H1 (cell line): Measurements from ENCODE around the gene LRCH3. TPM values are rescaled to one million over a fixed set of nuclear protein-coding genes. Genes with fewer than 3 reads are reported as not detected.

Source experiments
- CBX5 ChIP-seq: fragments of 300-800, 300-1000 bp; sonication (generic); IDR thresholded peaks from 2 replicates; pipeline ENCODE4 v1.7.1; 2016; ENCODE audit warnings: antibody characterized with exemption, low read length, low read depth
- EZH2 ChIP-seq: fragments of 200-600 bp; sonication (generic); IDR thresholded peaks from 2 replicates; pipeline ENCODE4 v1.7.1; 2012; ENCODE audit warnings: low read depth, mild to moderate bottlenecking, moderate library complexity, low read length, inconsistent platforms; ENCODE audit not compliant: severe bottlenecking
- FOSL1 ChIP-seq: IDR thresholded peaks from 2 replicates; pipeline ENCODE4 v1.6.1; 2011; ENCODE audit warnings: mild to moderate bottlenecking, low read depth, low read length, moderate library complexity; ENCODE audit not compliant: insufficient read depth
- GABPA ChIP-seq: IDR thresholded peaks from 2 replicates; pipeline ENCODE4 v1.6.1; 2011; ENCODE audit warnings: mild to moderate bottlenecking, low read length, moderate library complexity, borderline replicate concordance; ENCODE audit not compliant: insufficient read depth
- KDM4A ChIP-seq: IDR thresholded peaks from one replicate; pipeline ENCODE4 v1.7.1; 2012; ENCODE audit warnings: low read depth, mild to moderate bottlenecking, moderate library complexity, low read length, inconsistent platforms; ENCODE audit not compliant: severe bottlenecking
- NANOG ChIP-seq: IDR thresholded peaks from 2 replicates; pipeline ENCODE4 v1.6.1; 2011; ENCODE audit warnings: low read length, low read depth, mild to moderate bottlenecking, inconsistent platforms; ENCODE audit not compliant: insufficient read depth, poor library complexity, severe bottlenecking
- RAD21 ChIP-seq, 2 experiments: IDR thresholded peaks in 1 of 2; conservative IDR thresholded peaks in 1 of 2; 2 replicates each; pipeline ENCODE4 v1.6.1; 2011; ENCODE audit warnings: low read depth in 2 of 2, low read length in 2 of 2, improper control_type of control experiment in 1 of 2, inconsistent platforms in 1 of 2, mild to moderate bottlenecking in 1 of 2, moderate library complexity in 1 of 2
- SIRT6 ChIP-seq: IDR thresholded peaks from one replicate; pipeline ENCODE4 v1.7.1; 2012; ENCODE audit warnings: low read length, inconsistent platforms
- SP2 ChIP-seq: IDR thresholded peaks from 2 replicates; pipeline ENCODE4 v1.6.1; 2012; ENCODE audit warnings: mild to moderate bottlenecking, low read length, inconsistent platforms
- YY1 ChIP-seq: IDR thresholded peaks from 2 replicates; pipeline ENCODE4 v1.6.1; 2011; ENCODE audit warnings: low read depth, mild to moderate bottlenecking, low read length
- polyA plus RNA-seq, 7 experiments: library from polyadenylated mRNA; depleted of rRNA in 3 of 7; stranded (reverse) in 5 of 7; unstranded in 2 of 7; fragments of >200 nt in 5 of 7; fragments of 200-250 nt in 2 of 7; gene quantifications; 1 replicate in 5 of 7; 2 replicates in 1 of 7; 4 replicates in 1 of 7; pipeline versions ENCODE4 v1.2.1 to v1.2.3, GENCODE V29; 2011 to 2013; ENCODE audit warnings: missing spikeins in 2 of 7, mixed read lengths in 2 of 7
- total RNA-seq: library from RNA; stranded (reverse); fragmentation: NEBNext Ultra II Directional; extraction: Animal tissue kit (Norgen Biotek cat#: 25700); gene quantifications from 2 replicates; pipeline ENCODE4 v1.2.1, GENCODE V29; 2021
- TF ChIP-seq, protein P1 (sequence below): fragments of 300-600 bp; sonication (generic); IDR thresholded peaks from 2 replicates; pipeline ENCODE4 v1.7.1; 2012; ENCODE audit warnings: low read length, moderate library complexity, mild to moderate bottlenecking, inconsistent platforms; ENCODE audit not compliant: insufficient replicate concordance

LRCH3 gene
- total and polyA plus RNA-seq, 2 of the 8 experiments (the other 6 are each of a cell fraction or from before 2014, with no cell fraction given): 58.4 to 66.0 TPM

DNA sequence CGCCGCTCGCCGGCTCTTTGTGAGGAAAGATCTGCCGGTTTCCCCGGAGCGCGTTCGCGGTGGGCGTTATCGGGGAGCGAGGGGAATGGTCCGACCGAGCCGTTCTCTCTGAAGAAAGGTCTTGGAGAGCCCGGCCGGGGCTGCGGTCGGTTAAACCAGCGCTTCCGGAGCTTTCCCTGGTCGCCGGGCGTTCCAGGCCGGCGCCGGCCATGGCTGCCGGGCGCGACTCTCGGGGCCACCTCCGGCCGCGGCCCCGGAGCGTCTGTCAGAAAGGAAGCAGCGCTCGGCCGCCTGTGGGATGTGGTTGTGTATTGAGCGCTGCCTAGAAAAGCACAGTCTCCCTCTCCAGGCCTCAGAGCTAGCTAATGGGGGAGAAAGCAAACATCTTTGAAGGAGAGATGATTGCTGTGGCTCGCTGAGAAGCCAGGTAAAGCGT lies 40.6 kb upstream of the LRCH3 start (continued):
- TF ChIP-seq, protein P1, sequence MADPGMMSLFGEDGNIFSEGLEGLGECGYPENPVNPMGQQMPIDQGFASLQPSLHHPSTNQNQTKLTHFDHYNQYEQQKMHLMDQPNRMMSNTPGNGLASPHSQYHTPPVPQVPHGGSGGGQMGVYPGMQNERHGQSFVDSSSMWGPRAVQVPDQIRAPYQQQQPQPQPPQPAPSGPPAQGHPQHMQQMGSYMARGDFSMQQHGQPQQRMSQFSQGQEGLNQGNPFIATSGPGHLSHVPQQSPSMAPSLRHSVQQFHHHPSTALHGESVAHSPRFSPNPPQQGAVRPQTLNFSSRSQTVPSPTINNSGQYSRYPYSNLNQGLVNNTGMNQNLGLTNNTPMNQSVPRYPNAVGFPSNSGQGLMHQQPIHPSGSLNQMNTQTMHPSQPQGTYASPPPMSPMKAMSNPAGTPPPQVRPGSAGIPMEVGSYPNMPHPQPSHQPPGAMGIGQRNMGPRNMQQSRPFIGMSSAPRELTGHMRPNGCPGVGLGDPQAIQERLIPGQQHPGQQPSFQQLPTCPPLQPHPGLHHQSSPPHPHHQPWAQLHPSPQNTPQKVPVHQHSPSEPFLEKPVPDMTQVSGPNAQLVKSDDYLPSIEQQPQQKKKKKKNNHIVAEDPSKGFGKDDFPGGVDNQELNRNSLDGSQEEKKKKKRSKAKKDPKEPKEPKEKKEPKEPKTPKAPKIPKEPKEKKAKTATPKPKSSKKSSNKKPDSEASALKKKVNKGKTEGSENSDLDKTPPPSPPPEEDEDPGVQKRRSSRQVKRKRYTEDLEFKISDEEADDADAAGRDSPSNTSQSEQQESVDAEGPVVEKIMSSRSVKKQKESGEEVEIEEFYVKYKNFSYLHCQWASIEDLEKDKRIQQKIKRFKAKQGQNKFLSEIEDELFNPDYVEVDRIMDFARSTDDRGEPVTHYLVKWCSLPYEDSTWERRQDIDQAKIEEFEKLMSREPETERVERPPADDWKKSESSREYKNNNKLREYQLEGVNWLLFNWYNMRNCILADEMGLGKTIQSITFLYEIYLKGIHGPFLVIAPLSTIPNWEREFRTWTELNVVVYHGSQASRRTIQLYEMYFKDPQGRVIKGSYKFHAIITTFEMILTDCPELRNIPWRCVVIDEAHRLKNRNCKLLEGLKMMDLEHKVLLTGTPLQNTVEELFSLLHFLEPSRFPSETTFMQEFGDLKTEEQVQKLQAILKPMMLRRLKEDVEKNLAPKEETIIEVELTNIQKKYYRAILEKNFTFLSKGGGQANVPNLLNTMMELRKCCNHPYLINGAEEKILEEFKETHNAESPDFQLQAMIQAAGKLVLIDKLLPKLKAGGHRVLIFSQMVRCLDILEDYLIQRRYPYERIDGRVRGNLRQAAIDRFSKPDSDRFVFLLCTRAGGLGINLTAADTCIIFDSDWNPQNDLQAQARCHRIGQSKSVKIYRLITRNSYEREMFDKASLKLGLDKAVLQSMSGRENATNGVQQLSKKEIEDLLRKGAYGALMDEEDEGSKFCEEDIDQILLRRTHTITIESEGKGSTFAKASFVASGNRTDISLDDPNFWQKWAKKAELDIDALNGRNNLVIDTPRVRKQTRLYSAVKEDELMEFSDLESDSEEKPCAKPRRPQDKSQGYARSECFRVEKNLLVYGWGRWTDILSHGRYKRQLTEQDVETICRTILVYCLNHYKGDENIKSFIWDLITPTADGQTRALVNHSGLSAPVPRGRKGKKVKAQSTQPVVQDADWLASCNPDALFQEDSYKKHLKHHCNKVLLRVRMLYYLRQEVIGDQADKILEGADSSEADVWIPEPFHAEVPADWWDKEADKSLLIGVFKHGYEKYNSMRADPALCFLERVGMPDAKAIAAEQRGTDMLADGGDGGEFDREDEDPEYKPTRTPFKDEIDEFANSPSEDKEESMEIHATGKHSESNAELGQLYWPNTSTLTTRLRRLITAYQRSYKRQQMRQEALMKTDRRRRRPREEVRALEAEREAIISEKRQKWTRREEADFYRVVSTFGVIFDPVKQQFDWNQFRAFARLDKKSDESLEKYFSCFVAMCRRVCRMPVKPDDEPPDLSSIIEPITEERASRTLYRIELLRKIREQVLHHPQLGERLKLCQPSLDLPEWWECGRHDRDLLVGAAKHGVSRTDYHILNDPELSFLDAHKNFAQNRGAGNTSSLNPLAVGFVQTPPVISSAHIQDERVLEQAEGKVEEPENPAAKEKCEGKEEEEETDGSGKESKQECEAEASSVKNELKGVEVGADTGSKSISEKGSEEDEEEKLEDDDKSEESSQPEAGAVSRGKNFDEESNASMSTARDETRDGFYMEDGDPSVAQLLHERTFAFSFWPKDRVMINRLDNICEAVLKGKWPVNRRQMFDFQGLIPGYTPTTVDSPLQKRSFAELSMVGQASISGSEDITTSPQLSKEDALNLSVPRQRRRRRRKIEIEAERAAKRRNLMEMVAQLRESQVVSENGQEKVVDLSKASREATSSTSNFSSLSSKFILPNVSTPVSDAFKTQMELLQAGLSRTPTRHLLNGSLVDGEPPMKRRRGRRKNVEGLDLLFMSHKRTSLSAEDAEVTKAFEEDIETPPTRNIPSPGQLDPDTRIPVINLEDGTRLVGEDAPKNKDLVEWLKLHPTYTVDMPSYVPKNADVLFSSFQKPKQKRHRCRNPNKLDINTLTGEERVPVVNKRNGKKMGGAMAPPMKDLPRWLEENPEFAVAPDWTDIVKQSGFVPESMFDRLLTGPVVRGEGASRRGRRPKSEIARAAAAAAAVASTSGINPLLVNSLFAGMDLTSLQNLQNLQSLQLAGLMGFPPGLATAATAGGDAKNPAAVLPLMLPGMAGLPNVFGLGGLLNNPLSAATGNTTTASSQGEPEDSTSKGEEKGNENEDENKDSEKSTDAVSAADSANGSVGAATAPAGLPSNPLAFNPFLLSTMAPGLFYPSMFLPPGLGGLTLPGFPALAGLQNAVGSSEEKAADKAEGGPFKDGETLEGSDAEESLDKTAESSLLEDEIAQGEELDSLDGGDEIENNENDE: no peak
- TF ChIP-seq SIRT6 (no peak), SP2 (no peak), YY1 (peak; percentile 85), CBX5 (no peak), FOSL1 (no peak), KDM4A (peak; percentile 21), EZH2 (peak; percentile 35), NANOG (no peak), RAD21 (IDR thresholded peaks at IDR 0.05 in 1 of 2, conservative IDR thresholded peaks at IDR 0.05 in 1 of 2; ENCODE audit: low read depth in 2 of 2, low read length in 2 of 2) (peak in 1 of 2 experiments; percentile 10; a peak in 1 of 4 replicates), GABPA (no peak)
